Neural progenitor cell (in vitro differentiated cells): ENCODE measurements around the gene PTK6.

Experiments
- EZH2phosphoT487 ChIP-seq: fragments of 200-600 bp; sonication (generic); IDR thresholded peaks from 2 replicates; pipeline ENCODE4 v1.6.1; 2017; ENCODE audit warnings: antibody characterized with exemption
- TF ChIP-seq, protein P1 (sequence below): fragments of 200-600 bp; sonication (generic); IDR thresholded peaks from 2 replicates; pipeline ENCODE4 v1.5.1; 2017; ENCODE audit warnings: antibody characterized with exemption, mild to moderate bottlenecking

GRCh38 chr20:63557481-63557891, 20.3 kb upstream of the PTK6 start:
- TF ChIP-seq, protein P1, sequence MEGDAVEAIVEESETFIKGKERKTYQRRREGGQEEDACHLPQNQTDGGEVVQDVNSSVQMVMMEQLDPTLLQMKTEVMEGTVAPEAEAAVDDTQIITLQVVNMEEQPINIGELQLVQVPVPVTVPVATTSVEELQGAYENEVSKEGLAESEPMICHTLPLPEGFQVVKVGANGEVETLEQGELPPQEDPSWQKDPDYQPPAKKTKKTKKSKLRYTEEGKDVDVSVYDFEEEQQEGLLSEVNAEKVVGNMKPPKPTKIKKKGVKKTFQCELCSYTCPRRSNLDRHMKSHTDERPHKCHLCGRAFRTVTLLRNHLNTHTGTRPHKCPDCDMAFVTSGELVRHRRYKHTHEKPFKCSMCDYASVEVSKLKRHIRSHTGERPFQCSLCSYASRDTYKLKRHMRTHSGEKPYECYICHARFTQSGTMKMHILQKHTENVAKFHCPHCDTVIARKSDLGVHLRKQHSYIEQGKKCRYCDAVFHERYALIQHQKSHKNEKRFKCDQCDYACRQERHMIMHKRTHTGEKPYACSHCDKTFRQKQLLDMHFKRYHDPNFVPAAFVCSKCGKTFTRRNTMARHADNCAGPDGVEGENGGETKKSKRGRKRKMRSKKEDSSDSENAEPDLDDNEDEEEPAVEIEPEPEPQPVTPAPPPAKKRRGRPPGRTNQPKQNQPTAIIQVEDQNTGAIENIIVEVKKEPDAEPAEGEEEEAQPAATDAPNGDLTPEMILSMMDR, result no peak
- TF ChIP-seq EZH2phosphoT487, result no peak
